HG02870 (cell line): ENCODE measurements around the gene TUFM.
"Not testable (repeated sequence)": the region's sequence is repeated elsewhere in the genome, so short reads cannot be mapped to it uniquely, and the experiment has no call there.

Experiments used
- ATAC-seq: cut with Tn5 transposase; IDR thresholded peaks from one replicate; pipeline ENCODE4 v1.9.1; 2021; ENCODE audit warnings: mild to moderate bottlenecking, moderate library complexity; ENCODE audit not compliant: unreplicated experiment

TUFM gene

DNA sequence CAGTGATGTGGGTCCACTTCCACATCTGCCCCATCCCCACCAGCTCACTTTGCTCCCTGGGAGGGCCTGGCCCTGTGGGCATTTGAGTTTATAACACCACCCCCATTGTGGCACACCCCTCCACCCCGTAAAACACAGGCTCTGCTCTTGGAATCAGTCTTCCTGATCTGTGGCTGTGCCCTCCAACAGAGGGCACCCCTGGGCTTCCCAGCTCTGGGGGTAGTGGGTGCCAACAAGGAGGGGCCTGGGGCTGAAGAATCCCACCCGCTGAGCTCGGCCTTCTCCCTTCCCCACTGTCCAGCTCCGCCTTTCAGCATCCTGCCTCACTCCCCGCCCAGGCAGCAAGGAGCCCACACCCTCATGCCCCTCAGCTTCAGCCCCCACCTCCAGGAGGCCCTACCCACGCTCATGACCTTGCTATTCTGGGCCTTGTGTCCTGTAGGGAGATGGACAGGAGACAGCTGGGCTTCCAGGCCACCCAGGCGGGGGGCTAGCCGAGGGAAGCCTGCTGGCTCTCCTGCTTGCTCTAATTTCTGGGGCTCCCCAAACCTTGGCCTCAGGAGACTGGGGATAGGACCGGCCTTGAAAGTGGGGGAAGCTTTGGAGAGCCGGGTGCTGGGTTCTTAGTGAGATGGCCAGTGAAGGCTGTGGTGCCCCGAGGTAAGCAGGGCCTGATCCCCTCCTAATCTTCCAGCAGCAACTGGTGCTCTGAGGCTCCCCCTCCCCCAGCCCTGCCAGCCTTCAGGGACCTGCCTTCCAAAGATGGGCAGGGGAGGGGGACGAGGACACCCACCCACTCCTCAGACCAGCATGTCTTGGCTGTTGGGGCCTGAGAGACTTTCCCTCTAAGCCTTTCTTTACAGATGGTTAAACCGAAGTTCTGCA lies 29.2 kb upstream of the TUFM start:
- ATAC-seq: no peak

DNA sequence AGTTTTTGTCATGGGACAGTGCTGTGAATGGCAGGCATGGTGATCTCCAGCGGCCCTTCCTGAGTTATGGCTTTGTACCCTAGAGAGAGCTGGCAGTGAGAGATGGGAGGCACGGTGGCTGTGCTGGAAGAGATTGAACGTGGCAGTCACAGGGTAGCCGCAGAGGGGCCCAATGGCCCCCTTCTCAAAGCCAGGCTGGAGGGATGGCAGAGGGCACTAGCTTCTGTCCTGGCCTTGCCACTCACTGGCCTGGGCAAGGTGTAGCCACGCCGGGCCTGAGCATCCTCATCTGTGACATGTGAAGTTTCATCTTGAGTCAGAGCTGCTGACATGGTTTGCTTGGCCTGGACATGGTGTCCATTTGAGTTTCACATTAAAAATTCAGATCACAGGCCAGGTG lies 28.3 kb upstream of the TUFM start:
- no peak for ATAC-seq

DNA sequence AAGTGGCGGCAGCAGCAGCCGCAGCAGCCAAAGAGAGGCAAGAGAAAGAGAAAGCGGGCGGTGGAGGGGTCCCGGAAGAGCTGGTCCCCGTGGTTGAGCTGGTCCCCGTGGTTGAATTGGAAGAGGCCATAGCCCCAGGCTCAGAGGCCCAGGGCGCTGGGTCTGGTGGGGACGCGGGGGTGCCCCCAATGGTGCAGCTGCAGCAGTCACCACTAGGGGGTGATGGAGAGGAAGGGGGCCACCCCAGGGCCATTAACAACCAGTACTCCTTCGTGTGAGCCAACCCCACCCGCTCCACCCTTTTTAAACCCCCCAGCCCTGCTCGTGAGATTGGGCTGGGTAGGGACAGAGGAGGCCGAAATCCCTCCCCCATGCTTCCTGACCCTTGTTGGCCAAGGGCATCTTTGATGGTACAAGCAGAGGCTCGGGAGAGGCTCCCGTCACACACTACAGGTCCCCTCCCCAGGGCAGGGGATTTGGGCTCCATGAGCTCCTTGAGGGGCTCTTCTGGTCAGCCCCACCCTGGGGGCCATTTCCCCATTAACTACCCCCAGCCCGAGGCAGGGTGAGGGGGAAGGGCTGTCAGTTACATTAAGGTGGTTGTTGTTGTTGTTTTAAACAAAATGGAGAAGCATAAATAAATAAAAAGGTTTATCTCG lies 27.5 kb upstream of the TUFM start:
- ATAC-seq: no peak

DNA sequence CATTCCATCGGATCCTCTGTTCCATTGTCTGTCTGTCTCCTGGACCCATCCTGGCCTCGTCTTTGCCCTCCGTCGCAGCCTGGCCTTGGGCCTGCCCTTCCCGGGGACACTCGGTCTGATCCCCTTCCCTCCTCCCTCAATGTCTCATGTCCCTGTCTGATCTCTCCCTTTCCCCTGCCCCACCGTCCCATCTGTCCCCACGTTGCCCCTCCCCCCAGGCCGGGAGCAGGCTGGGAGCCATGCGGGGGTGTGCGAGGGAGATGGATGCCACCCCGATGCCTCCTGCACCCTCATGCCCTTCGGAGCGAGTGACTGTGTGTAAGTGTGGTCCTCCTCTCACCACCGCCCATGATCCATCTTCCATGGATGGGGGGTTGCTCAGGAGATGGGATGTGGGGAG lies 26.8 kb upstream of the TUFM start:
- no peak for ATAC-seq

DNA sequence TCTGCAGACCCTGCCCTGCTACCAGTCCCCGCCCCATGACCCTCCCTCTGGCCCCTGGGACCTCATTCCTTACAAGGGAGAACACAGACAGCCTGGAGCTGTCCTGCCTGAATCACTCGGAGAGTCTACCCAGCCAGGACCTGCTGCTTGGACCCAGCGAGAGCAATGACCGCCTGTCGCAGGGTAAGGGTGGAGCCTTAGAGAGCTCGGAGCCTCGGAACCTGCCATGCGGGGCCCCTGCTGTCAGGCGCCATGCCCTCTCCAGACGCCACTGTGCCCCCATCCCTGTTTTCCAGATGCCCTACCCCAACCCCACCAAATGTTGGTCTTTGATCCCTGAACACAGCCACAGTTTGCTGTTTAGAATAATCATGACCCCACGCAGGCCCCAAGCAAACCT lies 23.1 kb upstream of the TUFM start:
- no peak for ATAC-seq

DNA sequence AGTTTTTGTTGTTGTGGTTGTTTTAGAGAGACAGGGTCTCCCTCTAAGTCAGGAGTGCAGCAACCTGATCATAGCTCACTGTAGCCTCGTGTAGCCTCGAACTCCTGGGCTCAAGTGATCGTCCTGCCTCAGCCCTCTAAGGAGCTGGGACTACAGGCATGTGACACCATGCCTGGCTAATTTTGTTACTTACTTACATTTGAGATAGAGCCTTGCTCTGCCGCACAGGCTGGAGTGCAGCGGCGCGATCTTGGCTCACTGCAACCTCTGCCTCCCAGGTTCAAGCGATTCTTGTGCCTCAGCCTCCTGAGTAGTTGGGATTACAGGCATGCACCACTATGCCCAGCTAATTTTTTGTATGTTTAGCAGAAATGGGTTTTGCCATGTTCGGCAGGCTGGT lies 21.5 kb upstream of the TUFM start:
- not testable (repeated sequence) for ATAC-seq

DNA sequence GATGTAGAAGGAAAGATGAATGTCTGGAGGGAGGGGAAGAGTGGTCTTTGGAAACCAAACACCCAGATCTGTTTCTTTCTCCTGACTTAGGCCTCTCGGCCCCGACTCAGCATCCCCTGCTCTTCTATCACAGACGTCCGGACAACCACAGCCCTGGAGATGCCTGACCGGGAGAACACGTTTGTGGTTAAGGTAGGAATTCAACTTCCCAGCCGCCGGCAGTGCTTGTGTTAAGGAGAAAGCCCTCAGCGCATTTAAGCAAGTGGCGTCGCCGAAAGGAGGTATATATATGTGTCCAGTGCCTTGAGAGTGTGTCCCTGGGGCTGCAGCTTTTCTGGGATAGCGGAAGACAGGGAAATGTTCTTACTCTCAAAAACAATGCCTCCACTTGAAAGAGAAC lies 21.1 kb upstream of the TUFM start:
- ATAC-seq: no peak

DNA sequence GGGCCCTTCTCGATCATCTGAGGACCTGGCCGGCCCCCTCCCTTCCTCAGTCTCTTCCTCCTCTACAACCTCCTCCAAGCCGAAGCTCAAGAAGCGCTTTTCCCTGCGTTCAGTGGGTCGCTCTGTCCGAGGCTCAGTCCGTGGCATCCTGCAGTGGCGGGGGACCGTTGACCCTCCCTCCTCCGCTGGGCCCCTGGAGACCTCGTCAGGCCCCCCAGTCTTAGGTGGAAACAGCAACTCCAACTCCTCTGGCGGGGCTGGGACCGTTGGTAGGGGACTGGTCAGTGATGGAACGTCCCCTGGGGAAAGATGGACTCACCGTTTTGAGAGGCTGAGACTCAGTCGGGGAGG lies 20.3 kb upstream of the TUFM start:
- ATAC-seq: no peak

DNA sequence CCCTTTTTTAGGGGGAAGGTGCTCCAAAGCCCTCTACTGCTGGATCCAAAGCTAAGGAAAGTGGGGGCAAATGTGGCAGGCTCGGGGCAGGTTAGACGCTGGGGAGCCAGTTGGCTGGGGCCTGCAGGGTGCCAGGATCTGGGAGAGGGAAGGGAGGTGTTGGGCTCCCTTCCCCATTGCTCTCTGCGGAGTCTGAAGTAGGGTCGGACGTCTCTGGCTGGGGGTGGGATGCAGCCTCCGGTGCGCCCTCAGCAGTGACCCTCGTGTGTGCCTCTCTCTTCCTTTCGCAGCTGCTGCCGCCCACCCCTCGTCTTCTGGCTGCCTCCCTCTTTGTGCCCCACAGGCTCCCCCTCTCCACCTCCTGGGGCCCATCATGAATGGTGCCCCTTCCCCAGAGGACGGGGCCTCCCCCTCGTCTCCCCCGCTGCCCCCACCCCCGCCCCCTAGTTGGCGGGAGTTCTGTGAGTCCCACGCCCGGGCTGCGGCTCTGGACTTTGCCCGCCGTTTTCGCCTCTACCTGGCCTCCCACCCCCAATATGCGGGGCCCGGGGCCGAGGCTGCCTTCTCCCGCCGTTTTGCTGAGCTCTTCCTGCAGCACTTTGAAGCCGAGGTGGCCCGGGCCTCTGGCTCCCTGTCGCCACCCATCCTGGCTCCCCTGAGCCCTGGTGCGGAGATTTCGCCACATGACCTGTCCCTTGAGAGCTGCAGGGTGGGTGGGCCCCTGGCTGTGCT lies 19.7 kb upstream of the TUFM start:
- ATAC-seq: no peak

DNA sequence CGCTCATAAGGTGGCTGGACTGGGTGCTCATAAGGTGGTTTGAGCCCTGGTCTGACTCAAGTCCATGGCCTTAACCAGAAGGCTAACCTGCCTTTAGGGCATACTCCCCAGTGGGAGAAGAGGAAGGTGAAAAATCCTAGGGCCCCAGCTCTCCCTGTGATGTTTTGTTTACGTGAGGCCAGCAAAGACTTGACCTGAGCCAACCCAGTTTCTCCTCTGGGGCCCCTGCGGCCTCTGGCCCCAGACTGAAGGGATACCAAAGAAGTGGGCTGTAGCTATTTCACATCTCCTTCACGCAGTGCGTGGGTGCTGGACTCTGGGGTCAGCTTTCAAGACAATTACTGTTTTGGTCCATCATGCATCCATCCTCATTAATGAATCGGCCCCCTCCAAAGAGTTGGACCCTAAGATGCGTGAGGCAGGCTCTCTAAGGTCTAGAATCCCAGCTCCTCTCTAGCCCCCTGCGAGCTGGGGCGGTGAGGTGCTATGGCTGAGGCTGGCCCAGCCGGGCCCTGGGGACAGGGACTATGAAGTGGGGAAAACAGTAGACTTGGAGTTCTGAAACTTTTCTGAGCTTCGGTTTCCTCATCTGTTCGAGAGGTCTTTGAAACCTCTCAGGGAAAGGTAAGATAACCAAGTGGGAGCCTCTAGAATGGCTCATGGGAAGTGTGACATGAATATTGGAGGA lies 19.0 kb upstream of the TUFM start:
- no peak for ATAC-seq

DNA sequence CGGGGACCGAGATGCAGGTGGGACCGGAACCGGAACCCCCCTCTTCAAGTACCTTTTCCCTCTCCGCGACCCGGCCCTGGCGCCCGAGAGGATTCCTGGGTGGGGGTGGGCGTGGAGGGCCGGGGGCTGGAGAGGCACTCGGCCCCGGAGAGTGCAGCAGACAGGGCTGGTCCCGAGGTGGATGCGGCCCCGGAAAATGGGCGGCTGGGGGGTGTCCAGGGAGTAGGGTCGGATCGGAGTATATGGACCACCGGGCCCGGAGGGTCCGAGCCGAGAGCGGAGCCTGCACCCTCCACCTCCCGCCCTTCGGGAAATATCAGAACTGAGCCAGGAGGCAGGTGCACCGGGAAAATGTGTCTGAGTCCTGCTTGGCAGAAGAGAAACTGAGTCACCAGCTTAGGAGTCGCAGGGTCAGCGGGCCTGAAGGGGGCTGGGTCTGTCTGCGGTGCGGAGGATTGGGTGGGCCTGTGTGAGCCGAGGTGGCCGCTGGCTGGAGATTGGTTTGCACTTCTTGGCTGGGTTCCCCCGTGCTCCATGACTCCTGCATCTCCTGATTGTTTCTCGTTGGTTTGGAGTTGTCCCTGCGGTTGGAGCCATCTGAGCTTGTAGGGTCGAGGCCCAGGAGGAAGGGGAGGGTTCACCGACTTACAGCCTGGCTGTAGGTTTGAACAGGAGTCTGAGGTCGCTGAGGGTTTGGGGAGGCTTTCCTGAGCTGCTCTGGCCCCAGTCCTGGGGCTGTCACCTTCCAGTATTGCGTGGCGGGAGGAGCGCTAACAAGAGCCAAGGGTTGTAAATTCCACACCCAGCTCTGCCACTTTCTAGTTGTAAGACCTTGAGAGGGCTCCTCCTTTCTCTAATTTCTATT lies 18.0 kb upstream of the TUFM start:
- no peak for ATAC-seq

DNA sequence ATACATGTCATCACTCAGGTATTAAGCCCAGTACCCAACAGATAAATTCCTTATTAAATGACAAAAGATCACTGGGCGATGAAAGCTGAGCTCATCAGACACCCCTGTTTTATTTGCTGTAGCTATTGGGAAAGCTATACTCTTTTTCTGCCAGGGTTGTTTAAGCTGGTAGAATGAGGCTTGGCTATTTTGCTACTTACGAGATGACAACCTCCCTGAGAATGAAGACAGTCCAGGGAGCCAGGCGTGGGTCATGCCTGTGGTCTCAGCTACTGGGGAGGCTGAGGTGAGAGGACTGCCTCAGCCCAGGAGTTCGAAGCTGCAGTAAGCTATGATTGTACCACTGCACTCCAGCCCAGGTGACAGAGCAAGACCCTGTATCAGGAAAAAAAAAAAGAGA lies 13.2 kb upstream of the TUFM start:
- no peak for ATAC-seq

DNA sequence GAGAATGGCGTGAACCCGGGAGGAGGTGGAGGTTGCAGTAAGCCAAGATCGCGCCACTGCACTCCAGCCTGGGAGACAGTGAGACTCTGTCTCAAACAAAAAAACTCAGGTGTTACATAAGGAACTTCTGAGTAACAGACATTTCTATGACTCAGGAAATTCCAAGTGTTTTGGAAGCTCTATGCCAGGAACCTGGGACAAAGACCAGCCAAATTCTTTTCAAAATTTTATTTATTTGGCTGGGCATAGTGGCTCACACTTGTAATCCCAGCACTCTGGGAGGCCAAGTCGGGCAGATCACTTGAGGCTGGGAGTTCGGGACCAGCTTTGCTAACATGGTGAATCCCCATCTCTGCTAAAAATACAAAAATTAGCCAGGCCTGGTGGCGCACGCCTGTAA lies 12.3 kb upstream of the TUFM start:
- ATAC-seq: no peak

DNA sequence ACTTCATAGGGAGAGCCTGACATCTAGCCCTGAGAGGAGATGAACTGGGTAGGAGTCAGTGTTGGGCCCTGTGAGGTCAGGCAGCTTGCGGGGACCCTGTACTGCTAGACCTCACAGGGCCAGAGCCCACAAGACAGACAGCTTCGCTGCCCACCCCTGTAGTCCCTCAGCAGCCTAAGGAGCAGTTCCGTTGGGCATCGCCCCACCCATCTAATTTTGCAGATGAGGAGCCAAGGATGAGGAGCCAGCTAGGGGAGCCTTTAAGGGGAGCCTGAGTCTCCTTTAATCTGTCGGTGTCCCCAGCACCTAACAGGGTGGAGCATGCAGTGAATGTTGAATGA lies 755 bp upstream of the TUFM start:
- ATAC-seq: no peak

DNA sequence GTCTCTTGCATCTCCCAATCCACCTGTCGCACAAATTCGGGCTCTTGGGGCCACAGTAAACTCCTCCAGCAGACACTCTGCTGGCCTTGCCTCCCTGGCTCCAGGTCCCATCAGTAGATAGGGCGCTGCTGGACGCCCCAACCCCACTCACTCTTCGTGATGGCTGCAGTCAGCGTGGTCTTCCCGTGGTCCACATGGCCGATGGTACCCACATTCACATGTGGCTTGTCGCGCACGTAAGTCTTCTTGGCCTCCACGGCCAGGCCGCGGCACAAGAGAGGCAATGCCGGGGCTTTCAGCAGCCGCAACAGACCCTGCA lies 428 bp downstream of the TUFM start:
- no peak for ATAC-seq

DNA sequence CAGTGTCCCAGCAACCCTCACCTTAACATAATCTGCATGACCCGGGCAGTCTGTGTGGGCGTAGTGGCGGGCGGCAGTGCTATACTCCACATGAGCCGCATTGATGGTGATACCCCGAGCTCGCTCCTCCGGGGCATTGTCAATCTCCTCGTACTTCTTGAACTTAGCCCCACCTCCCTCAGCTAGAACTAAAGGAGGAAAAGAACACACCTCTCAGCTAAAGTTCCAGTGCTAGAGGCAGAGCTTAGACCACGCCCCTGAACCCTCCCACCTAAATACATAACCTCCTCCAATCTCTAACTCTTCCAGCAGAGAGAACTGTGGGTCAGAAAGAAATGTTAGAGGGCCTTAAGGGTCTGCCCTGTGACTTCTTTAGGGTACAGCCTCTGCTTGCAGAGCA lies 855 bp downstream of the TUFM start:
- no peak for ATAC-seq

DNA sequence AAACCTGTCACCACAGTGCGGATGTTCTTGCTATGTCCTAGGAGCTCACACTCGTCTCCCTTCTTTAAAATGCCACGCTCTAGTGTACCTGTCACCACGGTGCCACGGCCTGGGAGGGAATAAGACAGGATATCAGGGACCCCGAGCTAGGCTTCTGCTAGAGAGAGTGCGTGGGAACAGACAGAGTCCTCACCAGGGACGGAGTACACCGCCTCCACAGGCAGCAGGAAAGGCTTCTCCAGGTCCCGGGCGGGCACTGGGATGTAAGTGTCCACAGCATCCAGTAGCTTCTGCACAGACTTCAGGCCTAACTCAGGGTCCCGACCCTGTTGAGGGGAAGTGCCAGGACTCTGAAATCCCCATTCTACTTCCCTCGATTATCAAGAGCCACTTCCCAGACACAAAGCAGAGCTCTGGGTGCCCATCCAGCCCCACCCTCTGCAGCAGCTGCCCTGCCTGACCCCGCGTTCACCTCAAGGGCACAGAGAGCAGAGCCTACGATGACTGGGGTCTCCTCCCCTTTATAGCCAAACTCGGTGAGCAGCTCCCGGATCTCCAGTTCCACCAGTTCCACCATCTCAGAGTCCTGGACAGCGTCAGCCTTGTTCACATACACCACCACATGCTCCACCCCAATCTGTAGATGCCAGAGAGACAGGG lies 1.8 kb downstream of the TUFM start:
- no peak for ATAC-seq

DNA sequence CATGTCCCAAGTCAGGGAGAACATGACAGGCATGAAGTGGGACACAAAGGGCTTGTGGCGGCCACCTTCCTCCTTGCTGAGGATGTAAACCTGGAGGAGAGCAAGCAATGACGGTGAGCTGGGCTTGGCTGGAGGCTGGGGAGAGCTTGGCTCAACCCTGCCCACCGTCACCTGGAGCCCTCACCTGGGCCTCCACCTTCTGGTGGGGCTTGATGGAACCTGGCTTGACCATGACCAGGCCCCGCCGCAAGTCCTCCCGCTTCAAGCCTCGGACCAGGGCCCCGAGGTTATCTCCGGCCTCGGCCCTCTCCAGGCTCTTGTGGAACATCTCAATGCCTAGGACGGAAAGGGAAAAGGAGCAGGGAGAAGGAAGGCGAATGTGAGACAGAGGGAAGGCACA lies 2.4 kb downstream of the TUFM start:
- ATAC-seq: no peak

DNA sequence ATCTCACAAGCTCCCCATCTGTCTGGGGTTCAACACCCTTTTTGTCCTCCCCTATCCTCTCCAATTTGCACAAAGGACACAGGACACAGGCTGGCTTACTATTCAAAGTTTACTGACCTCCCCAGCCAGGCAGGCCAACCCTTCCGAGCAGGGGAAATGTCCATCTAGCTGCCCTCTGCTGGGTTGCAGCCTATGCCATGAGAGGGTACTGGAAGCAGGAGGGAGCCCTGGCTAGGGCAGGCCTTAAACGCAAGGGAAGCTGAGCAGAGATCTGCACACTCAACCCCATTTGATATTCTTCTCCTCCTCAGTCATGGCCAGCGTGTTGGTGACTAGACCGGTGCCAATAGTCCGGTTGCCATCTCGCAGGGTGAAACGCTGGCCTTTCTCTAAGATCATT lies 3.5 kb downstream of the TUFM start:
- ATAC-seq: no peak

DNA sequence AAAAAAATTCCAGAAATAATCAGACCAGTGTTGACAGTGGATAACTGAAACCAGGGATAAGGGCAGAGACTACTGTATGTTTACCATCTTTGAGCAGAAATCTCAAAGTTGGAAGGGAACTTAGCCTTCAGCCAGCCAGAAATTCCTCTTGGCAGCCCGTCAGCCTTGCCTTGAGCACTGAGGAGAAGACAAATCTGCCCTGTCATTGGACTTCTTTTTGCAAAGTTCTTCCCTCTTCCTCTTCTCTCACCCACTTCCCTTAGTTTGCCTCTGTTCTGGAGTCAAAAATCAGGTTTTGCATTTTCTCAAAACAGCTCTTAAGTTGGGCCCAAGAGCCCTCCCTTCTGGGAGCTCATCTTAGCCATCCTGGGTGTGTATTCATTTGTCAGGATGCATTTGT lies 6.2 kb downstream of the TUFM start:
- ATAC-seq: no peak
